ENCODE measurements around the gene CAMK2N1.

The CAMK2N1 gene

DNA sequence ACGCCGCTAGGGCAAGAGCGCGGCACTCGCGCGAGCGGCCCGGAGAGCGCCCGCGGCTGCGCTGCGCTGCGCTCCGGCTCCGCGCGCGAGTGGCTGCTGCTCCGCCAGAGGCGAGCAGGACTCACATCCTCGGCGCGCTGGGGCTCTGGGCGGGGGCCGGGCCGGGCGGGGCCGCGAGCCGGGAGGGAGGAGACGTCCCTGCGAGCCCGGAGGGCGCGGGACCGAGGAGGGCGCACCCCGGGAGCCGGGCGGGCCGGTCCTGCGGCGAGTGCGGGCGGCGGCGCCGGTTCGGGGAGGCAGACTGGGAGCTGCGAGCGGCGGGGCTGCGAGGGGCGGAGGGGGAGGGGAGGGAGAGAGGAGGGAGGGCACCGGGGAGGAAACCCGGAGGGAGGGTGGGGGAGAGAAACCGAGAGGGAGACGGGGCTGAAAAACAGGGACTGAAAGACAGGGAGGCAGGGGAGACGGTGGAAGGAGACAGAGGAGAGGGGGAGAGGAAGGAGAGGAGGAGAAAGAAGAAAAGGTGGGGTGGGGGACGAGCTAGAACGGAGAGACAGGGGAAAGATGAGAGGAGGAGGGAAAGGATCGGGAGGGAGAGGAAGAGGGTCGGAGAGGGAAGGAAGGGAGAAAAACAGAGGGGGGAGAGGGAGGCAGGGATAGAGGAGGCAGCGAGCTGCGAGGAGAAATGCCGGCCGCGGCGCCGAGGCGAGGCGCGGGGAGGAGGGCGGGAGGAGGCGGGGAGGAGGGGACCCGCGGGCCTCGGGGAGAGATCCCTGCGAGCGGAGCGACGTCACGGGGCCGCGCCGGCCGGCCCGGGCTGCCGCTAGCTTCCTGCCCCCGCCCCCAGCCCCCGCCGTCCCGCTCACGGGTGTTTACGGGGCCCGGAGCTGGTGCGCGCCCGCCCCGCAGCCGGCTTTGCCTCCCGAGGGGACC, at the start of gene CAMK2N1:
Gene CAMK2N1, minus strand, starts transcription at position 684 of the 930 bp plus-strand sequence. CDS start 831 bp downstream, outside the sequence.
- ChIA-PET POLR2A (interaction anchor here (0.9 to 2.6 kb wide), 6 partner anchors 18 to 47 kb away, joined by 3 to 12 read pairs (median 4); partner anchors contain the start of gene MUL1), CTCF (interaction anchor here (0.6 to 0.8 kb wide), 2 partner anchors 20 to 130 kb away, joined by 3 read pairs; no protein-coding TSS in a partner anchor)
- DNase-seq (ENCODE audit: extremely low spot score): peak; percentile 76
- TF ChIP-seq NFRKB (IDR thresholded peaks at IDR 0.05): no peak

DNA sequence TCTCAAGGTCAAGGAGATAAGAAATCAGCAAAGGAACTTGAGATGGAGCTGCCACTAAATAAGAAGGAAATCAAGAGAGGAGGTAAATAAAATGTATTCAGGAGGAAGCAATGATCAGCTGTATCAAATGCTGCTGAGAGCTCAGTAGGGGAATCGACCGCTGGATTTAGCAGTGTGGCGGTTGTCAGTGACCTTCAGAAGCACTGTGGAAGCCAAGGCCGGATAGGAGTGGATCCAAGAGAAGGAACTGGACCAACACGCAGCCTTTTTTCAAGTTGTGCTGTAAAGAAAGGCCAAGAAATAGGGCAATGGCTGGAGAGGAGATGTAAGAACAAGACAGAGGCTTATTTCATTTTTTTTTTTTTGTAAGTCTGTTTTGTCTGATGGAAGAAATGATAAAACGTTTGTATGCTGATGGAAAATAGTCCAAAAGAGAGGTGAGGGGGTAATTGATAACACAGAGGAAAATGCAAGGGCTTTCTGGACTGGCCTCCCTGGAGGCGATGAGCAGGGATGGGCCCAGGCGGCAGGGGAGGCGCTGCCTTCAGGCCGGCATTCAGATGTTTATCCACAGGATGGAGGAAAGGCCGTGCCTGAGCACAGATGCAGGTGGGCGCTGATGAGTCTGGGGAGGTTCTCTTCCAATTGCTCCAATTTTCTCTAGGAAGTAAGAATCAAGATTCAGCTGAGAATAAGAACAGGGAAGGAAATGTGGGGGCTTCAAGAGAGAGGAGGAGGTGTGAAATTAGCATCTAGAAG, 48.8 kb upstream of the CAMK2N1 start:
- ChIA-PET POLR2A (interaction anchor here (1.4 kb wide), 2 partner anchors 17 to 99 kb away, joined by 3 to 5 read pairs; partner anchors contain the start of gene FAM43B), CTCF (interaction anchor here (0.6 kb wide), 1 partner anchor 102 kb away, joined by 3 read pairs; no protein-coding TSS in a partner anchor)
- TF ChIP-seq ARNT (IDR thresholded peaks at IDR 0.05) (no peak), LEF1 (IDR thresholded peaks at IDR 0.05; ENCODE audit: borderline replicate concordance) (no peak), L3MBTL2 (conservative IDR thresholded peaks at IDR 0.05) (no peak), ZNF384 (IDR thresholded peaks at IDR 0.05) (no peak), TARDBP (IDR thresholded peaks at IDR 0.05) (no peak), FOXA1 (IDR thresholded peaks at IDR 0.05) (no peak), NFRKB (IDR thresholded peaks at IDR 0.05) (no peak), ELF4 (IDR thresholded peaks at IDR 0.05) (no peak), CTBP1 (IDR thresholded peaks at IDR 0.05; ENCODE audit: borderline replicate concordance) (no peak), FOXM1 (IDR thresholded peaks at IDR 0.05; ENCODE audit: borderline replicate concordance) (no peak), BHLHE40 (IDR thresholded peaks at IDR 0.05; ENCODE audit: borderline replicate concordance) (no peak), HDGF (IDR thresholded peaks at IDR 0.05; ENCODE audit: borderline replicate concordance) (no peak), FOXK2 (IDR thresholded peaks at IDR 0.05) (no peak), SUZ12 (IDR thresholded peaks at IDR 0.05) (no peak), SP1 (IDR thresholded peaks at IDR 0.05) (no peak)
- TF ChIP-seq, protein P1, sequence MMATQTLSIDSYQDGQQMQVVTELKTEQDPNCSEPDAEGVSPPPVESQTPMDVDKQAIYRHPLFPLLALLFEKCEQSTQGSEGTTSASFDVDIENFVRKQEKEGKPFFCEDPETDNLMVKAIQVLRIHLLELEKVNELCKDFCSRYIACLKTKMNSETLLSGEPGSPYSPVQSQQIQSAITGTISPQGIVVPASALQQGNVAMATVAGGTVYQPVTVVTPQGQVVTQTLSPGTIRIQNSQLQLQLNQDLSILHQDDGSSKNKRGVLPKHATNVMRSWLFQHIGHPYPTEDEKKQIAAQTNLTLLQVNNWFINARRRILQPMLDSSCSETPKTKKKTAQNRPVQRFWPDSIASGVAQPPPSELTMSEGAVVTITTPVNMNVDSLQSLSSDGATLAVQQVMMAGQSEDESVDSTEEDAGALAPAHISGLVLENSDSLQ (IDR thresholded peaks at IDR 0.05): no peak
- DNase-seq (ENCODE audit: extremely low spot score): no peak

DNA sequence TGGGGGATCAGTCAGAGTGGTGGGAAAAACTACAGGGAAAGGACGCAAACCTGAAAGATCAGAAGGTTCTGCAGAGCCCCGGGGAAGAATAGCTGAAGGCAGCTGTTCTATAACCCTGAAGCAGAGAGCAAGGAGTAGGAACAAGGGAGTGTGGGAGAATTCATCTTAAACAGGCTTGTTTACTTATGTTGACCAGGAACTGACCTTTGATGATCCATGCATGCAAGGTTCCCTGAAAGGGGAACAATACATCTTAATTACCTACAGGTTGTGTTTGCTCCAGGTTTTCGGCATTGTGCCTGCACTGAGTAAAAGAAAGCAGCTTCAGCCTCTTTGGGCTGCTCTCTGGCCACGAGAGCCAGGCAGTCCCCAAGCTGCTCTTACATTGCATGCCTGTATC, 47.6 kb upstream of the CAMK2N1 start:
- TF ChIP-seq CTBP1 (IDR thresholded peaks at IDR 0.05; ENCODE audit: borderline replicate concordance) (no peak), LEF1 (IDR thresholded peaks at IDR 0.05; ENCODE audit: borderline replicate concordance) (no peak), BHLHE40 (IDR thresholded peaks at IDR 0.05; ENCODE audit: borderline replicate concordance) (no peak), FOXK2 (IDR thresholded peaks at IDR 0.05) (no peak), SP1 (IDR thresholded peaks at IDR 0.05) (no peak), FOXM1 (IDR thresholded peaks at IDR 0.05; ENCODE audit: borderline replicate concordance) (no peak), L3MBTL2 (conservative IDR thresholded peaks at IDR 0.05) (no peak), ARNT (IDR thresholded peaks at IDR 0.05) (no peak), FOXA1 (IDR thresholded peaks at IDR 0.05) (no peak), SUZ12 (IDR thresholded peaks at IDR 0.05) (no peak), TARDBP (IDR thresholded peaks at IDR 0.05) (no peak), ZNF384 (IDR thresholded peaks at IDR 0.05) (no peak), HDGF (IDR thresholded peaks at IDR 0.05; ENCODE audit: borderline replicate concordance) (no peak), NFRKB (IDR thresholded peaks at IDR 0.05) (no peak), ELF4 (IDR thresholded peaks at IDR 0.05) (no peak)
- TF ChIP-seq, protein P1 (IDR thresholded peaks at IDR 0.05): no peak
- DNase-seq (ENCODE audit: extremely low spot score): no peak
- CTCF ChIA-PET: no interaction called here
- POLR2A ChIA-PET: interaction anchor here (1.4 kb wide), 1 partner anchor 18 kb away, joined by 5 read pairs; the partner anchor contains the start of gene FAM43B

DNA sequence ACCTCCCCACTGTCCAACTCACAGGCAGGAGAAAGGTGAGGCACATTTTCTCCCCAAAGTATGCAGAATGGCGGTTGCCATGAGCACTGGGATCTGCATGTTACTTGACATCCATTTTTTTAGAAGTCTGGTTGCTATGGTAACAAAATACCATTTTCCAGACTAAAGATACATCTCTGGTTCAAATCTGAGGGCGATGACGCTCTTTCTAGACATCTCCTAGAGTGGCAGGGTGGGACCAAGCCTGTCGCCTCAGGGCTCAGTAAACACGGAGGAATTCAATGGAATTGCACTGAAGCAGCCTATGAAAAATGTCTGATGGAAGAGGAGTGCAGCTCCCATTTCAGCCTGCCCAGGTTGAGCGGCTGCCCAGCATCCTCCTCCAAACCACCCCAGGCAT, 44.9 kb upstream of the CAMK2N1 start:
- POLR2A ChIA-PET: interaction anchor here (1.3 kb wide), 1 partner anchor 45 kb away, joined by 4 read pairs; the partner anchor contains the start of gene CAMK2N1
- no peak for DNase-seq (ENCODE audit: extremely low spot score)
- CTCF ChIA-PET: no interaction called here
- no peak for TF ChIP-seq L3MBTL2 (conservative IDR thresholded peaks at IDR 0.05)
- no peak for TF ChIP-seq FOXM1 (IDR thresholded peaks at IDR 0.05; ENCODE audit: borderline replicate concordance)
- TF ChIP-seq HDGF (IDR thresholded peaks at IDR 0.05; ENCODE audit: borderline replicate concordance): no peak
- no peak for TF ChIP-seq FOXK2 (IDR thresholded peaks at IDR 0.05)
- no peak for TF ChIP-seq LEF1 (IDR thresholded peaks at IDR 0.05; ENCODE audit: borderline replicate concordance)
- TF ChIP-seq SP1 (IDR thresholded peaks at IDR 0.05): no peak
- no peak for TF ChIP-seq FOXA1 (IDR thresholded peaks at IDR 0.05)
- no peak for TF ChIP-seq ARNT (IDR thresholded peaks at IDR 0.05)
- TF ChIP-seq SUZ12 (IDR thresholded peaks at IDR 0.05): no peak
- TF ChIP-seq NFRKB (IDR thresholded peaks at IDR 0.05): no peak
- TF ChIP-seq ZNF384 (IDR thresholded peaks at IDR 0.05): no peak
- no peak for TF ChIP-seq CTBP1 (IDR thresholded peaks at IDR 0.05; ENCODE audit: borderline replicate concordance)

DNA sequence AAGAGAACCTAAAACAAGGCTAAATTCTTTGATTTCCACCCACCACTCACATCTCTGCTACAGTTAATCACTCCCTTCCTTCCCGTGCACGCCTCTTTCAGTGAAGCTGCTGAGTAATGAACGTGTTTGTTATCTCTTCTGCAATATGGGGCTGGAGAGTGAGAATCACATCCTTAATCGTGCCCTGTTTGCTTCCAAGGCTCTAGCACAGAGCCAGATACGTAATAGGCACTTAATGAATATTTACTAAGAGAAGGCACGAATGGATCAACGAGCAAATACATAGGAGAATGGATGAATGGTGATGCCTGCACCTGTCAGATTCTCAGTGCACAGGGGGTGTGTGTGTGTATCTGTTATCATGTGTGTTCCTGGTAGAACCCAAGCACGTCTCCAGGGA, 44.3 kb upstream of the CAMK2N1 start:
- no peak for DNase-seq (ENCODE audit: extremely low spot score)
- POLR2A ChIA-PET: interaction anchor here (1.3 kb wide), 1 partner anchor 45 kb away, joined by 4 read pairs; the partner anchor contains the start of gene CAMK2N1
- CTCF ChIA-PET: no interaction called here
- no peak for TF ChIP-seq TARDBP (IDR thresholded peaks at IDR 0.05)
- TF ChIP-seq LEF1 (IDR thresholded peaks at IDR 0.05; ENCODE audit: borderline replicate concordance): no peak

DNA sequence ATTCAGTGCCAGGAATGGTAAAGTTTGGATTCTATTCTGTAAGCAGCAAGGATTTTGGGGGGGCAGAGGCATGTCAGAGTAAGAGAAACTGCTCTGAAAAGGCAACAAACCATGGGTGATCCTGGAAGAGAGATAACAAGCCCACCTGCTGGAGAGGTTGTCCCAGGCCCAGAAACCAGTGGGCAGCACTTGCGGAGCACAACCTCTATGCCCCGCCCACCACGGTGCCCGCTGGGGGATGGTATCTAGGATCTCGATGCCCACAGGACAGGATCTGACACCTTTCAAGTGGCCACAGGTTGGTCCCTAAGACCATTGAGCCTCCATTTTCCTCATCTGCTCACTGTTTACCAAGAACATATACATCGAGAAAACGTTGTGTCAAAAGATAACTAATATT, 42.2 kb upstream of the CAMK2N1 start:
- no peak for TF ChIP-seq SUZ12 (IDR thresholded peaks at IDR 0.05)
- TF ChIP-seq LEF1 (IDR thresholded peaks at IDR 0.05; ENCODE audit: borderline replicate concordance): no peak
- TF ChIP-seq CTBP1 (IDR thresholded peaks at IDR 0.05; ENCODE audit: borderline replicate concordance): no peak
- no peak for TF ChIP-seq FOXM1 (IDR thresholded peaks at IDR 0.05; ENCODE audit: borderline replicate concordance)
- TF ChIP-seq TARDBP (IDR thresholded peaks at IDR 0.05): no peak
- TF ChIP-seq ZNF384 (IDR thresholded peaks at IDR 0.05): no peak
- TF ChIP-seq BHLHE40 (IDR thresholded peaks at IDR 0.05; ENCODE audit: borderline replicate concordance): no peak
- TF ChIP-seq, protein P1 (IDR thresholded peaks at IDR 0.05): no peak
- no peak for TF ChIP-seq ARNT (IDR thresholded peaks at IDR 0.05)
- no peak for DNase-seq (ENCODE audit: extremely low spot score)
- POLR2A ChIA-PET: no interaction called here
- CTCF ChIA-PET: no interaction called here
